ENCODE measurements around the gene EDEM3. TPM values are rescaled to one million over a fixed set of nuclear protein-coding genes. Genes with fewer than 3 reads are reported as not detected.

The EDEM3 gene
- total and polyA plus RNA-seq, 4 donors: 11.7 to 53.8 (median 23.7) TPM

DNA sequence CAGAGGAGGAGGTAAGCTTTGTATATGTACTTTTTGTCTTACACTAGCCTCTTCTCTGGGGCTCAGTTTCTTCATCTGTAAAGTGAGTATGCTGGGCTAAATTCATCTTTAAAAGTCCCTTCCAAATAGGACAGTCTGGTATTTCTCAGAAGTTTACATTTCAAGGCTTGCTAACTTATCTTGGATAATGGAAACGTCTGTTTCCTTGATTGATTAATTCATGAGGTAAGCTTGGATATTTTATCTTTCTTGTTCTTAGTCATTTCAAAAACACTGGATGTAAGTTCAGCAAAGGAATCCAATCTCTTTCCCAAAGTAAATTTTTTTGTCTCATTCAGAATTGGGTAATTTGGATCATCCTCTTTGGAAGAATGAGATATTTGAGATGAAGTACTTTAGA is 111.0 kb downstream of the EDEM3 start:
- no peak overlapping the region for H3K4me3 ChIP-seq (ENCODE audit: low read depth in 1 of 3, low read length in 3 of 3)
- TF ChIP-seq RAD21 (IDR thresholded peaks at IDR 0.05) (no peak), JUND (IDR thresholded peaks at IDR 0.05) (no peak), HNF4G (IDR thresholded peaks at IDR 0.05) (no peak), NR2F2 (IDR thresholded peaks at IDR 0.05) (no peak)
- TF ChIP-seq, protein P1, sequence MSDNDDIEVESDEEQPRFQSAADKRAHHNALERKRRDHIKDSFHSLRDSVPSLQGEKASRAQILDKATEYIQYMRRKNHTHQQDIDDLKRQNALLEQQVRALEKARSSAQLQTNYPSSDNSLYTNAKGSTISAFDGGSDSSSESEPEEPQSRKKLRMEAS (IDR thresholded peaks at IDR 0.05): no peak
- no peaks in the 10 kb centered on the region for H3K27me3 ChIP-seq (ENCODE audit: control insufficient read depth in 4 of 4, insufficient read depth in 4 of 4, low read length in 3 of 4)
- H3K4me1 ChIP-seq (ENCODE audit: control insufficient read depth in 4 of 4, insufficient read depth in 4 of 4, low read length in 3 of 4): peaks cover 0 to 6% (median 0%) of the 10 kb centered on the region in 4 donors
- H3K9me3 ChIP-seq (ENCODE audit: control insufficient read depth in 4 of 4, low read length in 3 of 4): no peaks in the 10 kb centered on the region
- no peaks in the 10 kb centered on the region for H3K36me3 ChIP-seq (ENCODE audit: control insufficient read depth in 4 of 4, insufficient read depth in 3 of 4, low read depth in 1 of 4, low read length in 3 of 4)
- H3K9ac ChIP-seq (ENCODE audit: low read depth in 1 of 2, low read length in 2 of 2): no peak overlapping the region
- no peak for DNase-seq (ENCODE audit: low spot score)
- no peak overlapping the region for H3K27ac ChIP-seq (ENCODE audit: low read depth in 1 of 2, low read length in 2 of 2)
- WGBS: 64% methylated on average over 1 of the region's 1 CpG

DNA sequence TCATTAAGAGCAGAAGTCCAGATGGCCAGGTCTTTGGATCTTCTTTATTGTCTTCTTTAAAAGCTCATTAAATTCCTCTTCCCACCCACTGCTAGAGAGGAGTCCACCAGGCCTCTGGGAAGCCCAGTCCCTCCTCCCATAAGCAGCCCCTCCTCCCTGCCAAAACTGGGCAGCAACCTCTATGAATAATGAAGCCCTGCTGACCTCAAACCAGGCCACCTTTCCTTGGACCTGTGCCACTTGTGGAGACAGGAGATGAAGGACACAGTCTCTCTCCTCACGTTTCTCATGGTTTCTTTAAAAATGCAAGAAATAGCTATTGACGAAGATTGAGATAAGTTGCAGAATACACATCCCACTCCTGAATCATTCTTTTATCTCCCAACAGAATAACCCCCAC is 112.8 kb downstream of the EDEM3 start:
- no peak for DNase-seq (ENCODE audit: low spot score)
- TF ChIP-seq NR2F2 (IDR thresholded peaks at IDR 0.05): no peak
- TF ChIP-seq, protein P2, sequence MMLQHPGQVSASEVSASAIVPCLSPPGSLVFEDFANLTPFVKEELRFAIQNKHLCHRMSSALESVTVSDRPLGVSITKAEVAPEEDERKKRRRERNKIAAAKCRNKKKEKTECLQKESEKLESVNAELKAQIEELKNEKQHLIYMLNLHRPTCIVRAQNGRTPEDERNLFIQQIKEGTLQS (IDR thresholded peaks at IDR 0.05): no peak
- TF ChIP-seq SP1 (IDR thresholded peaks at IDR 0.05): no peak
- TF ChIP-seq, protein P3, sequence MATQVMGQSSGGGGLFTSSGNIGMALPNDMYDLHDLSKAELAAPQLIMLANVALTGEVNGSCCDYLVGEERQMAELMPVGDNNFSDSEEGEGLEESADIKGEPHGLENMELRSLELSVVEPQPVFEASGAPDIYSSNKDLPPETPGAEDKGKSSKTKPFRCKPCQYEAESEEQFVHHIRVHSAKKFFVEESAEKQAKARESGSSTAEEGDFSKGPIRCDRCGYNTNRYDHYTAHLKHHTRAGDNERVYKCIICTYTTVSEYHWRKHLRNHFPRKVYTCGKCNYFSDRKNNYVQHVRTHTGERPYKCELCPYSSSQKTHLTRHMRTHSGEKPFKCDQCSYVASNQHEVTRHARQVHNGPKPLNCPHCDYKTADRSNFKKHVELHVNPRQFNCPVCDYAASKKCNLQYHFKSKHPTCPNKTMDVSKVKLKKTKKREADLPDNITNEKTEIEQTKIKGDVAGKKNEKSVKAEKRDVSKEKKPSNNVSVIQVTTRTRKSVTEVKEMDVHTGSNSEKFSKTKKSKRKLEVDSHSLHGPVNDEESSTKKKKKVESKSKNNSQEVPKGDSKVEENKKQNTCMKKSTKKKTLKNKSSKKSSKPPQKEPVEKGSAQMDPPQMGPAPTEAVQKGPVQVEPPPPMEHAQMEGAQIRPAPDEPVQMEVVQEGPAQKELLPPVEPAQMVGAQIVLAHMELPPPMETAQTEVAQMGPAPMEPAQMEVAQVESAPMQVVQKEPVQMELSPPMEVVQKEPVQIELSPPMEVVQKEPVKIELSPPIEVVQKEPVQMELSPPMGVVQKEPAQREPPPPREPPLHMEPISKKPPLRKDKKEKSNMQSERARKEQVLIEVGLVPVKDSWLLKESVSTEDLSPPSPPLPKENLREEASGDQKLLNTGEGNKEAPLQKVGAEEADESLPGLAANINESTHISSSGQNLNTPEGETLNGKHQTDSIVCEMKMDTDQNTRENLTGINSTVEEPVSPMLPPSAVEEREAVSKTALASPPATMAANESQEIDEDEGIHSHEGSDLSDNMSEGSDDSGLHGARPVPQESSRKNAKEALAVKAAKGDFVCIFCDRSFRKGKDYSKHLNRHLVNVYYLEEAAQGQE (IDR thresholded peaks at IDR 0.05): no peak
- no peak for TF ChIP-seq HNF4A (conservative IDR thresholded peaks at IDR 0.05)
- no peak for TF ChIP-seq YY1 (IDR thresholded peaks at IDR 0.05)
- no peaks in the 10 kb centered on the region for H3K9me3 ChIP-seq (ENCODE audit: control insufficient read depth in 4 of 4, low read length in 3 of 4)
- H3K27ac ChIP-seq (ENCODE audit: low read depth in 1 of 2, low read length in 2 of 2): no peak overlapping the region
- peaks cover 0 to 6% (median 0%) of the 10 kb centered on the region in 4 donors for H3K4me1 ChIP-seq (ENCODE audit: control insufficient read depth in 4 of 4, insufficient read depth in 4 of 4, low read length in 3 of 4)
- H3K9ac ChIP-seq (ENCODE audit: low read depth in 1 of 2, low read length in 2 of 2): no peak overlapping the region
- 59% methylated on average over 2 of the region's 2 CpGs for WGBS
- H3K27me3 ChIP-seq (ENCODE audit: control insufficient read depth in 4 of 4, insufficient read depth in 4 of 4, low read length in 3 of 4): no peaks in the 10 kb centered on the region
- no peaks in the 10 kb centered on the region for H3K36me3 ChIP-seq (ENCODE audit: control insufficient read depth in 4 of 4, insufficient read depth in 3 of 4, low read depth in 1 of 4, low read length in 3 of 4)
- no peak overlapping the region for H3K4me3 ChIP-seq (ENCODE audit: low read depth in 1 of 3, low read length in 3 of 3)

DNA sequence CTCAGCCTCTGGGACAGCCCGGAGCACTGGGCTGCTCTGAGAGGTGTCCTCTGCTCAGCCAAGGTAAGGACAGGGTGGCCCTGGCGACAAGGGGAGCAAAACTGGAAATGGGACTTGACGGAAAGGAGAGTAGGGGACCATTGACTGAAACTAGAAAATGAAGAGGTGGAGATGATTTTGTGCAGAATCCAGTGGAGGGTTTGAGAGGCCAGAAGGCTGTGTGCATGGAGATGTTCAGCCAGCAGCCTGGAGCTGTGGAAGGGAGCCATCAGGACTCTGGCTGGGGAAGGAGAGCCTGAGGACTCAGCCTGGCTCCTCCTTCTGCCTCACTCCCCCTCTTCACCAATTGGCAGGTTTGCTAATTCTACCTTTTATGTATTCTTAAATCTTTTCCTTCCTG is 114.2 kb downstream of the EDEM3 start:
- H3K27me3 ChIP-seq (ENCODE audit: control insufficient read depth in 4 of 4, insufficient read depth in 4 of 4, low read length in 3 of 4): no peaks in the 10 kb centered on the region
- no peak overlapping the region for H3K27ac ChIP-seq (ENCODE audit: low read depth in 1 of 2, low read length in 2 of 2)
- H3K9me3 ChIP-seq (ENCODE audit: control insufficient read depth in 4 of 4, low read length in 3 of 4): no peaks in the 10 kb centered on the region
- H3K9ac ChIP-seq (ENCODE audit: low read depth in 1 of 2, low read length in 2 of 2): no peak overlapping the region
- no peak for TF ChIP-seq FOXA2 (IDR thresholded peaks at IDR 0.05)
- TF ChIP-seq GABPA (IDR thresholded peaks at IDR 0.05 in 1 of 2, conservative IDR thresholded peaks at IDR 0.05 in 1 of 2): no peak
- TF ChIP-seq, protein P3 (IDR thresholded peaks at IDR 0.05): no peak
- TF ChIP-seq HNF4A (conservative IDR thresholded peaks at IDR 0.05): no peak
- no peak for TF ChIP-seq RAD21 (IDR thresholded peaks at IDR 0.05)
- no peak for TF ChIP-seq FOXA1 (IDR thresholded peaks at IDR 0.05)
- no peak for TF ChIP-seq EGR1 (IDR thresholded peaks at IDR 0.05; ENCODE audit: low read depth in 2 of 2)
- no peak for TF ChIP-seq RXRA (IDR thresholded peaks at IDR 0.05)
- TF ChIP-seq JUND (IDR thresholded peaks at IDR 0.05): no peak
- no peak for DNase-seq (ENCODE audit: low spot score)
- H3K4me1 ChIP-seq (ENCODE audit: control insufficient read depth in 4 of 4, insufficient read depth in 4 of 4, low read length in 3 of 4): peaks cover 0 to 7% (median under 1%) of the 10 kb centered on the region in 4 donors
- no peaks in the 10 kb centered on the region for H3K36me3 ChIP-seq (ENCODE audit: control insufficient read depth in 4 of 4, insufficient read depth in 3 of 4, low read depth in 1 of 4, low read length in 3 of 4)
- no peak overlapping the region for H3K4me3 ChIP-seq (ENCODE audit: low read depth in 1 of 3, low read length in 3 of 3)
- WGBS: 96% methylated on average over 3 of the region's 3 CpGs

All from liver (tissue), 9 donors.